ENCODE data around the gene DEFB127.

Gene DEFB127

DNA sequence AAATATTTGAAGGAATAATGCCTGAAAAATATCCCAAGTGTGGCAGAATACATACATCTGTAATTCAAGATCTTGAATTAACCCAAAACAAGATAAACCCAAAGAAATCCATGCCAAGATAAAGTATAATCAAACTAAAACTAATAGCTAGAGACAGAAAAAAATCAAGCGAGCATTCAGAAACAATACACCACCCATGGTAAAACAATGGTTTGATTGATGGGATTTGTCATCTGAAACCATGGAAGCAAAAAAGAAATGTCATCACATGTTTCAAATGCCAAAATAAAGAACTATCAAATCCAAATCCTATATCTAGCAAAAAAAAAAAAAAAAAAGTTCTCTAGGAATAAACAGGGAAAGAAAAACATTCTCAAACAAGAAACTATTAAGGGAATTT lies 5.1 kb upstream of the DEFB127 start:
- no peaks in the 10 kb centered on the region for H3K9me3 ChIP-seq (ENCODE audit: insufficient read depth, low read length)
- H3K36me3 ChIP-seq (ENCODE audit: low read length), result no peaks in the 10 kb centered on the region
- no peaks in the 10 kb centered on the region for H3F3A ChIP-seq (ENCODE audit: insufficient read depth)
- no peak overlapping the region for H3K4me2 ChIP-seq (ENCODE audit: low read depth, low read length, poor library complexity, severe bottlenecking)
- H3K9ac ChIP-seq (ENCODE audit: low read length), result no peak overlapping the region
- no peaks in the 10 kb centered on the region for H3K79me2 ChIP-seq (ENCODE audit: insufficient read depth, low read length)
- no peak overlapping the region for H3K4me3 ChIP-seq (ENCODE audit: insufficient read depth, low read length, poor library complexity, severe bottlenecking)
- H3K9me2 ChIP-seq (replicated peaks; ENCODE audit: insufficient read depth, low read length), result no peaks in the 10 kb centered on the region
- H2AFZ ChIP-seq (ENCODE audit: low read depth, low read length, severe bottlenecking), result no peak overlapping the region
- no peak overlapping the region for H3K27ac ChIP-seq (ENCODE audit: low read depth, low read length)
- no peaks in the 10 kb centered on the region for H3K27me3 ChIP-seq (ENCODE audit: low read length)
- no peaks in the 10 kb centered on the region for H4K20me1 ChIP-seq (ENCODE audit: low read depth, low read length)
- no peak for TF ChIP-seq CTCF (IDR thresholded peaks at IDR 0.05; ENCODE audit: insufficient read depth, low read length, poor library complexity, severe bottlenecking)
- no peak for TF ChIP-seq EZH2phosphoT487 (conservative IDR thresholded peaks at IDR 0.05; ENCODE audit: low read length)

GRCh38 chr20:164618-165017 lies 7.4 kb downstream of the DEFB127 start:
- Histone ChIP-seq H3K9me3 (ENCODE audit: insufficient read depth, low read length) (no peaks in the 10 kb centered on the region), H3F3A (ENCODE audit: insufficient read depth) (no peaks in the 10 kb centered on the region), H3K4me3 (ENCODE audit: insufficient read depth, low read length, poor library complexity, severe bottlenecking) (no peak overlapping the region)

GRCh38 chr20:168876-169275 lies 11.6 kb downstream of the DEFB127 start:
- H3K9me2 ChIP-seq (replicated peaks; ENCODE audit: insufficient read depth, low read length), result no peaks in the 10 kb centered on the region
- no peak overlapping the region for H3K9ac ChIP-seq (ENCODE audit: low read length)
- no peak overlapping the region for H3K4me3 ChIP-seq (ENCODE audit: insufficient read depth, low read length, poor library complexity, severe bottlenecking)
- H3K4me2 ChIP-seq (ENCODE audit: low read depth, low read length, poor library complexity, severe bottlenecking), result no peak overlapping the region
- H4K20me1 ChIP-seq (ENCODE audit: low read depth, low read length), result no peaks in the 10 kb centered on the region
- TF ChIP-seq CTCF (IDR thresholded peaks at IDR 0.05; ENCODE audit: insufficient read depth, low read length, poor library complexity, severe bottlenecking) (no peak), EZH2phosphoT487 (conservative IDR thresholded peaks at IDR 0.05; ENCODE audit: low read length) (no peak)
- no peaks in the 10 kb centered on the region for H3F3A ChIP-seq (ENCODE audit: insufficient read depth)
- H3K27me3 ChIP-seq (ENCODE audit: low read length), result no peaks in the 10 kb centered on the region
- no peak overlapping the region for H3K27ac ChIP-seq (ENCODE audit: low read depth, low read length)
- H3K9me3 ChIP-seq (ENCODE audit: insufficient read depth, low read length), result no peaks in the 10 kb centered on the region
- H3K79me2 ChIP-seq (ENCODE audit: insufficient read depth, low read length), result no peaks in the 10 kb centered on the region
- H3K36me3 ChIP-seq (ENCODE audit: low read length), result no peaks in the 10 kb centered on the region
- H2AFZ ChIP-seq (ENCODE audit: low read depth, low read length, severe bottlenecking), result no peak overlapping the region

More at GRCh38 chr20:164618-165017, 7.4 kb downstream of the DEFB127 start:
- H3K79me2 ChIP-seq (ENCODE audit: insufficient read depth, low read length), result no peaks in the 10 kb centered on the region
- H3K36me3 ChIP-seq (ENCODE audit: low read length), result no peaks in the 10 kb centered on the region
- H3K4me2 ChIP-seq (ENCODE audit: low read depth, low read length, poor library complexity, severe bottlenecking), result no peak overlapping the region
- TF ChIP-seq EZH2phosphoT487 (conservative IDR thresholded peaks at IDR 0.05; ENCODE audit: low read length) (no peak), CTCF (IDR thresholded peaks at IDR 0.05; ENCODE audit: insufficient read depth, low read length, poor library complexity, severe bottlenecking) (no peak)
- H3K9me2 ChIP-seq (replicated peaks; ENCODE audit: insufficient read depth, low read length), result no peaks in the 10 kb centered on the region
- no peak overlapping the region for H2AFZ ChIP-seq (ENCODE audit: low read depth, low read length, severe bottlenecking)
- no peaks in the 10 kb centered on the region for H4K20me1 ChIP-seq (ENCODE audit: low read depth, low read length)
- H3K27me3 ChIP-seq (ENCODE audit: low read length), result no peaks in the 10 kb centered on the region
- H3K27ac ChIP-seq (ENCODE audit: low read depth, low read length), result no peak overlapping the region
- no peak overlapping the region for H3K9ac ChIP-seq (ENCODE audit: low read length)

All from SU-DHL-6 (cell line).